Tibial artery (tissue), 4 donors: ENCODE results near the gene SLC6A16.
"Not testable (repeated sequence)": the region's sequence is repeated elsewhere in the genome, so short reads cannot be mapped to it uniquely, and the experiment has no call there.

Experiments used
- DNase-seq, 2 donors: peaks; one replicate each; pipeline ENCODE4 v3.0.0-alpha.2; 2019
- H3K27ac ChIP-seq, 2 donors: fragments of 200-600 bp; sonication (generic) in 1 of 2; 1 replicate in 1 of 2; 2 replicates in 1 of 2; pipeline ENCODE4 v1.5.1; 2018 to 2019; ENCODE audit warnings: mild to moderate bottlenecking in 1 of 2
- H3K27me3 ChIP-seq, 2 donors: fragments of 200-600 bp; sonication (generic) in 1 of 2; one replicate each; pipeline versions ENCODE4 v1.5.1 to v1.6.0; 2016 to 2019
- H3K36me3 ChIP-seq, 3 donors: fragments of 200-600 bp; sonication (generic) in 2 of 3; one replicate each; pipeline ENCODE4 v1.5.1; 2016 to 2019; ENCODE audit warnings: mild to moderate bottlenecking in 2 of 3
- H3K4me1 ChIP-seq, 4 donors: fragments of 200-600 bp; sonication (generic) in 2 of 4; 1 replicate in 3 of 4; 2 replicates in 1 of 4; pipeline ENCODE4 v1.5.1; 2016 to 2019
- H3K4me3 ChIP-seq, 2 donors: fragments of 200-600 bp; sonication (generic) in 1 of 2; 1 replicate in 1 of 2; 2 replicates in 1 of 2; pipeline ENCODE4 v1.5.1; 2018 to 2019; ENCODE audit warnings: mild to moderate bottlenecking in 2 of 2
- H3K9me3 ChIP-seq, 3 donors: fragments of 200-600 bp; sonication (generic) in 1 of 3; one replicate each; pipeline ENCODE4 v1.5.1; 2016 to 2019
- CTCF ChIP-seq, 2 experiments: fragments of 200-600 bp in 1 of 2; fragments of 450-650 bp in 1 of 2; IDR thresholded peaks; one replicate each; pipeline ENCODE4 v1.5.1; 2017 to 2019; ENCODE audit warnings: antibody characterized with exemption in 2 of 2, mild to moderate bottlenecking in 1 of 2, moderate library complexity in 1 of 2
- intact Hi-C: fragments of 100-400 bp; cut with DNase I; formaldehyde crosslinking; loops from one replicate; pipeline ENCODE4 v1.15.0; 2023; ENCODE audit warnings: low total_unique reads

The SLC6A16 gene

GRCh38 chr19:49335071-49335783 is 10.2 kb upstream of the SLC6A16 start, which contains the start of gene CD37:
CD37 (plus strand) TSS chr19:49335406; CDS start chr19:49335541, 135 bp downstream.
- peak in 1 of 2 donors; percentile 66 for DNase-seq
- Histone ChIP-seq H3K4me3 (peak within 1 kb of the TSS; percentile 21 to 28), H3K4me1 (peaks cover 0 to 21% (median 12%) of the 10 kb centered on the region in 4 donors), H3K36me3 (peaks cover 12 to 27% (median 16%) of the 10 kb centered on the region in 3 donors), H3K9me3 (no peaks in the 10 kb centered on the region), H3K27ac (no peak within 1 kb of the TSS), H3K27me3 (no peaks in the 10 kb centered on the region)
- intact Hi-C loops: no loop called here
- TF ChIP-seq CTCF (IDR thresholded peaks at IDR 0.05): no peak

- intact Hi-C loops: no loop called here
- Histone ChIP-seq H3K9me3 (no peaks in the 10 kb centered on the region), H3K36me3 (peaks cover 17 to 39% (median 21%) of the 10 kb centered on the region in 3 donors), H3K27me3 (no peaks in the 10 kb centered on the region), H3K27ac (no peak overlapping the region), H3K4me1 (peaks cover 0 to 10% (median 8%) of the 10 kb centered on the region in 4 donors), H3K4me3 (no peak overlapping the region)
- peak in 1 of 2 donors; percentile 64 for DNase-seq
- TF ChIP-seq CTCF (IDR thresholded peaks at IDR 0.05): no peak
Observed at GRCh38 chr19:49333811-49334288, 8.9 kb upstream of the SLC6A16 start.

DNA sequence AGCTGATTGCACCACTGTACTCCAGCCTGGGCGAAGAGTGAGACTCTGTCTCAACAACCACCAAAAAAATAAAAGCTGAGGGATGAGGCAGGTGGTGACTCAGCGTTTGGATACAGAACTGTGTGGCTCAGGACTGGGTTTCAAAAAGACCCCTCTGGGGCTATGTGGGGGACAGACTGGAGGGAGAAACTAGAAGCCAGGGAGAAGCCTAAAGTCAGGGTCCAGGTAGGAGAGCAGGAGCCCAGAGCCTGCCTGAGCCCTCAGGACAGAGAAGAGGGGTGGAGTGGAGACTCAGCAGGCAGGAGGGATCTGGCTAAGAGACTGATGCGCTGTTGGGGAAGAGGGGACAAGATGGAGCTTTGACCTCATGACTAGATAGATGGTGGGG is 8.4 kb upstream of the SLC6A16 start:
- intact Hi-C loops: no loop called here
- Histone ChIP-seq H3K9me3 (no peaks in the 10 kb centered on the region), H3K36me3 (peaks cover 20 to 44% (median 24%) of the 10 kb centered on the region in 3 donors), H3K4me1 (peaks cover 0 to 5% (median 5%) of the 10 kb centered on the region in 4 donors), H3K27ac (no peak overlapping the region), H3K27me3 (no peaks in the 10 kb centered on the region), H3K4me3 (no peak overlapping the region)
- TF ChIP-seq CTCF (IDR thresholded peaks at IDR 0.05): no peak
- DNase-seq: peak in 1 of 2 donors; percentile 53

- intact Hi-C loops, H3K9me3 ChIP-seq, H3K4me3 ChIP-seq, H3K4me1 ChIP-seq, H3K27ac ChIP-seq, H3K27me3 ChIP-seq: not testable (repeated sequence)
- peaks cover 21 to 46% (median 24%) of the 10 kb centered on the region in 3 donors for H3K36me3 ChIP-seq
- DNase-seq: peak in 1 of 2 donors; percentile 21
Observed at GRCh38 chr19:49332691-49333417, 7.9 kb upstream of the SLC6A16 start.

DNA sequence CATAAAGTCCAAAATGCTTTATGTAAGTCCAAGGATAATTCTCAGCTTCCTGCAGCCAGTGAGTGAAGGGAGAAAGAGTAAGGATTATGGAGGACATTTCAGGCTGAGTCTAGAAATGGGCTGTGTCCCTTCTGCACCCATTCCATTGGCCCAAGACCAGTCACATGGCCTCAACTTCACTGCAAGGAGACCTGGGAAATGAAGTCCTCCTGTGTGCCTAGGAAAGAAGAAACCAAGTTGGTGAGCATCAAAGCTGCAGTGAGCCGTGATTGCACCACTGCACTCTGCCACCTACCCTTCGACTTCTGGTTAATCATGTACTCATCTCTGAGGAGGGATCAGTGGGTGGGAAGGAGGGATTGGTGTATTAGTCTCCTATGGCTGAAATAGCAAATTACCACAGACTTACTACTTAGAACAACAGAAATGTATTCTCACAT is 6.6 kb upstream of the SLC6A16 start:
- intact Hi-C loops: no loop called here
- peaks cover 21 to 46% (median 24%) of the 10 kb centered on the region in 3 donors for H3K36me3 ChIP-seq
- no peak overlapping the region for H3K27ac ChIP-seq
- H3K27me3 ChIP-seq: no peaks in the 10 kb centered on the region
- H3K9me3 ChIP-seq: no peaks in the 10 kb centered on the region
- H3K4me3 ChIP-seq: no peak overlapping the region
- no peak for TF ChIP-seq CTCF (IDR thresholded peaks at IDR 0.05)
- DNase-seq: peak in 1 of 2 donors; percentile 59
- H3K4me1 ChIP-seq: no peaks in the 10 kb centered on the region

GRCh38 chr19:49331187-49331586 is 6.2 kb upstream of the SLC6A16 start:
- H3K4me3 ChIP-seq, H3K27me3 ChIP-seq, H3K4me1 ChIP-seq, H3K27ac ChIP-seq, intact Hi-C loops, H3K9me3 ChIP-seq, DNase-seq: not testable (repeated sequence)
- peaks cover 21 to 46% (median 24%) of the 10 kb centered on the region in 3 donors for H3K36me3 ChIP-seq
